HepG2 (cell line): ENCODE results near the gene C16orf87. TPM values are rescaled to one million over a fixed set of nuclear protein-coding genes. Genes with fewer than 3 reads are reported as not detected.
A peak's percentile ranks its signal among the peaks of the same experiment; 100 is the strongest.

Source experiments
- CHCHD3 ChIP-seq: sonication (generic); formaldehyde crosslinking; IDR thresholded peaks from 2 replicates; pipeline ENCODE4 v1.8.0; 2022; ENCODE audit warnings: mild to moderate bottlenecking, missing genetic modification reagents, moderate library complexity
- FOXK2 ChIP-seq: fragments of 450-650 bp; IDR thresholded peaks from 2 replicates; pipeline ENCODE4 v1.6.1; 2016
- GATA4 ChIP-seq: sonication (generic); IDR thresholded peaks from 2 replicates; pipeline ENCODE4 v1.6.1; 2016; ENCODE audit warnings: antibody characterized with exemption, low read depth, borderline replicate concordance
- GTF3A ChIP-seq: sonication (generic); formaldehyde crosslinking; conservative IDR thresholded peaks from 2 replicates; pipeline ENCODE4 v1.4.0; 2020; ENCODE audit warnings: mild to moderate bottlenecking, missing genetic modification reagents
- HES4 ChIP-seq: sonication (generic); formaldehyde crosslinking; IDR thresholded peaks from 2 replicates; pipeline ENCODE4 v1.9.0; 2021; ENCODE audit warnings: mild to moderate bottlenecking, missing genetic modification reagents, borderline replicate concordance
- HNF4A ChIP-seq: sonication (generic); formaldehyde crosslinking; IDR thresholded peaks from 2 replicates; pipeline ENCODE4 v1.4.0; 2020; ENCODE audit warnings: missing genetic modification reagents
- HOXA3 ChIP-seq: sonication (generic); formaldehyde crosslinking; IDR thresholded peaks from 2 replicates; pipeline ENCODE4 v1.5.0; 2020; ENCODE audit warnings: missing genetic modification reagents
- LRRFIP1 ChIP-seq: sonication (generic); formaldehyde crosslinking; conservative IDR thresholded peaks from 2 replicates; pipeline ENCODE4 v1.4.0; 2020; ENCODE audit warnings: missing genetic modification reagents
- MTF2 ChIP-seq: sonication (generic); formaldehyde crosslinking; IDR thresholded peaks from 2 replicates; pipeline ENCODE4 v1.5.0; 2020; ENCODE audit warnings: missing genetic modification reagents, borderline replicate concordance
- NFKB2 ChIP-seq: sonication (generic); formaldehyde crosslinking; IDR thresholded peaks from 2 replicates; pipeline ENCODE4 v1.4.0; 2020; ENCODE audit warnings: missing genetic modification reagents, borderline replicate concordance
- PPARG ChIP-seq: conservative IDR thresholded peaks from 2 replicates; pipeline ENCODE4 v1.6.1; 2016; ENCODE audit warnings: missing biosample characterization, missing genetic modification reagents
- RFX5 ChIP-seq: IDR thresholded peaks from 2 replicates; pipeline ENCODE4 v1.6.1; 2011; ENCODE audit warnings: low read depth, low read length, improper control_type of control experiment
- RXRA ChIP-seq: sonication (generic); formaldehyde crosslinking; IDR thresholded peaks from 2 replicates; pipeline ENCODE4 v1.5.1; 2020; ENCODE audit warnings: missing genetic modification reagents
- SIN3A ChIP-seq: IDR thresholded peaks from 2 replicates; pipeline ENCODE4 v1.6.1; 2011; ENCODE audit warnings: low read depth, mild to moderate bottlenecking, control low read depth, low read length, borderline replicate concordance
- SOX5 ChIP-seq: IDR thresholded peaks from 2 replicates; pipeline ENCODE4 v1.6.1; 2016; ENCODE audit warnings: borderline replicate concordance
- SRSF9 ChIP-seq: fragments of 200-400 bp; formaldehyde crosslinking; IDR thresholded peaks from 2 replicates; pipeline ENCODE4 v1.6.1; 2018; ENCODE audit warnings: borderline replicate concordance, mild to moderate bottlenecking, low read depth, low read length; ENCODE audit not compliant: insufficient read depth, poor library complexity, severe bottlenecking
- TEAD3 ChIP-seq: optimal IDR thresholded peaks from 2 replicates; pipeline ENCODE3; 2016; ENCODE audit warnings: borderline replicate concordance
- TOE1 ChIP-seq: sonication (generic); formaldehyde crosslinking; IDR thresholded peaks from 2 replicates; pipeline ENCODE4 v1.4.0; 2020; ENCODE audit warnings: mild to moderate bottlenecking, missing genetic modification reagents
- TOPORS ChIP-seq: sonication (generic); formaldehyde crosslinking; IDR thresholded peaks from 2 replicates; pipeline ENCODE4 v1.8.0; 2023; ENCODE audit warnings: mild to moderate bottlenecking, missing genetic modification reagents
- ZBTB25 ChIP-seq: IDR thresholded peaks from 2 replicates; pipeline ENCODE4 v1.6.1; 2018; ENCODE audit warnings: missing genetic modification reagents
- ZNF354B ChIP-seq: sonication (generic); formaldehyde crosslinking; IDR thresholded peaks from 2 replicates; pipeline ENCODE4 v1.8.0; 2022; ENCODE audit warnings: mild to moderate bottlenecking, missing genetic modification reagents
- ZNF556 ChIP-seq: sonication (generic); formaldehyde crosslinking; IDR thresholded peaks from 2 replicates; pipeline ENCODE4 v1.4.0; 2020; ENCODE audit warnings: mild to moderate bottlenecking, missing genetic modification reagents, borderline replicate concordance
- ZNF577 ChIP-seq: sonication (generic); formaldehyde crosslinking; IDR thresholded peaks from 2 replicates; pipeline ENCODE4 v1.4.0; 2020; ENCODE audit warnings: mild to moderate bottlenecking, low read depth, missing genetic modification reagents, borderline replicate concordance
- ZNF740 ChIP-seq: sonication (generic); formaldehyde crosslinking; IDR thresholded peaks from 2 replicates; pipeline ENCODE4 v1.4.0; 2020; ENCODE audit warnings: missing genetic modification reagents
- ZNF747 ChIP-seq: sonication (generic); formaldehyde crosslinking; IDR thresholded peaks from 2 replicates; pipeline ENCODE4 v1.8.1; 2023; ENCODE audit warnings: missing genetic modification reagents, mild to moderate bottlenecking, borderline replicate concordance
- ZSCAN12 ChIP-seq: sonication (generic); formaldehyde crosslinking; IDR thresholded peaks from 2 replicates; pipeline ENCODE4 v1.9.0; 2021; ENCODE audit warnings: mild to moderate bottlenecking, missing genetic modification reagents
- polyA plus RNA-seq, 8 experiments: library from polyadenylated mRNA; depleted of rRNA in 3 of 8; stranded (reverse) in 7 of 8; unstranded in 1 of 8; fragments of >200 nt; fragmentation: Illumina TruSeq in 4 of 8; extraction: Trizol in 4 of 8; gene quantifications; 2 replicates each; pipeline versions ENCODE4 v1.2.1 to v1.2.3, GENCODE V29; 2011 to 2016; ENCODE audit warnings: low read depth in 4 of 8, missing spikeins in 1 of 8, mixed read lengths in 1 of 8; ENCODE audit not compliant: insufficient read depth in 1 of 8
- total RNA-seq, 5 experiments: library from RNA; depleted of rRNA; stranded (reverse); fragments of >200 nt; fragmentation: Illumina TruSeq; extraction: Trizol; gene quantifications; 2 replicates each; pipeline ENCODE4 v1.2.3, GENCODE V29; 2016; ENCODE audit warnings: low read depth in 1 of 5

Gene C16orf87
- total and polyA plus RNA-seq, 2 of the 13 experiments (the other 11 are each of a cell fraction or from before 2014, with no cell fraction given), result 8.6 to 19.5 TPM

- no peak for TF ChIP-seq LRRFIP1 (CRISPR knock-in tag)
- TF ChIP-seq HOXA3, result peak; percentile 60; the same call in 1 of the 2 replicates
- TF ChIP-seq TOE1 (CRISPR knock-in tag), result no peak
- TF ChIP-seq HNF4A (CRISPR knock-in tag), result peak; percentile 68
- TF ChIP-seq SOX5, result 0 out of 2 replicates have a peak, but pooled peaks have one; percentile 7
- no peak for TF ChIP-seq HES4 (CRISPR knock-in tag)
- TF ChIP-seq ZSCAN12, result no peak
- TF ChIP-seq ZNF354B (CRISPR knock-in tag), result no peak
- no peak for TF ChIP-seq SIN3A
- TF ChIP-seq PPARG (CRISPR knock-in tag), result no peak
- TF ChIP-seq GATA4, result no peak
- TF ChIP-seq ZNF577 (CRISPR knock-in tag), result no peak
- TF ChIP-seq TEAD3 (CRISPR knock-in tag), result no peak
- peak; percentile 57; the same call in 1 of the 2 replicates for TF ChIP-seq RXRA
- TF ChIP-seq ZNF740 (CRISPR knock-in tag), result no peak
- TF ChIP-seq ZBTB25 (CRISPR knock-in tag), result no peak
- TF ChIP-seq CHCHD3 (CRISPR knock-in tag), result no peak
- TF ChIP-seq ZNF747 (CRISPR knock-in tag), result no peak
- TF ChIP-seq ZNF556 (CRISPR knock-in tag), result no peak
- TF ChIP-seq RFX5, result no peak
- no peak for TF ChIP-seq GTF3A (CRISPR knock-in tag)
- TF ChIP-seq NFKB2, result no peak
- TF ChIP-seq SRSF9, result no peak
- TF ChIP-seq TOPORS, result no peak
- TF ChIP-seq FOXK2, result no peak
- no peak for TF ChIP-seq MTF2 (CRISPR knock-in tag)
Observed at GRCh38 chr16:46832757-46833459, 1.9 kb upstream of the C16orf87 start (continued).
